ENCODE data around the gene KPNA3.

Gene KPNA3

DNA sequence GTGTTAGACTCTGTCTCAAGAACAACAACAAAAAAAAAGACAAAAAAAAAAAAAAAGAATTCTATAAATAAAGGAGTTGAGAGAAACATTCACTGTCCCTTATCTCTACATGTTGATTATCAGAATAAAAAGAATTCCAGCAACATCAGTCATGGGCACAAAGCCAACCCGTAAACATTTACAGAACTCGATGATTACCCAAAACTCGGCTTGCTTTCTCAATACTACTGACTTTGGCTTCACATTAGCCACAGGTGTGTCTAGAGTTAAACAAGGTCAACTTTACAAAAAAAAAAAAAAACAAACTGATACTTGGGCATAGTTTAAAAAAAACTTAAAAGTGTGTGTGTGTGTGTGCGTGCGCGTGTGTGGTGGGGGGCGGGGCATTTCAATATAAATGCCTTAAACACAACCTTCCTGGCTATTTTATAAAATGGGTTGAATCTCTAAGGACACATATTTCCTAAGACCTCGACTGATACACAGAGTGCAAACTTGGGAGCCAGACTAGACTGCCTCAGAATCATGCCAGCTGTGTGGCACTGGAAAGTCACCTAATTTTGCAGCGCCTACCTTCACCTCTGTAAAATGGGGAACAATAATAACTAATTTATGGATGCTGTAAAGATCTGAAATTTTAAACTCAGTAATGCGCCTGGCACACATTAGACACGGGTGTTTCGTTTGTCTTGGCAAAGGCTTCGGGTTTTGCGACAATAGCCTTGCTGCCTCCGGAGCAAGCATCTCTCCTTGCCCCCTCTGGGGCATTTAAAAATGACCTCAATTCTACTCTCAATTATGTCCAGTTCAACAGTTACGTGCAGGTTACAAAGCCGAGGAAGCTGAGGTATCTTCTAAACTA, 102.1 kb downstream of the KPNA3 start:
- FAIRE-seq, result peak; percentile 5
- no peak for DNase-seq (ENCODE audit: extremely low spot score, insufficient read length, low read depth)

- peak; percentile 52 for FAIRE-seq
Observed at GRCh38 chr13:49683489-49683888, 109.0 kb downstream of the KPNA3 start.

GRCh38 chr13:49681842-49682435, 110.5 kb downstream of the KPNA3 start:
- DNase-seq (ENCODE audit: extremely low spot score, insufficient read length, low read depth), result no peak
- FAIRE-seq, result no peak

More at GRCh38 chr13:49683489-49683888, 109.0 kb downstream of the KPNA3 start:
- no peak for DNase-seq (ENCODE audit: extremely low spot score, insufficient read length, low read depth)

GRCh38 chr13:49679246-49679645, 113.2 kb downstream of the KPNA3 start:
- DNase-seq (ENCODE audit: extremely low spot score, insufficient read length, low read depth) (no peak), FAIRE-seq (peak; percentile 50)

DNA sequence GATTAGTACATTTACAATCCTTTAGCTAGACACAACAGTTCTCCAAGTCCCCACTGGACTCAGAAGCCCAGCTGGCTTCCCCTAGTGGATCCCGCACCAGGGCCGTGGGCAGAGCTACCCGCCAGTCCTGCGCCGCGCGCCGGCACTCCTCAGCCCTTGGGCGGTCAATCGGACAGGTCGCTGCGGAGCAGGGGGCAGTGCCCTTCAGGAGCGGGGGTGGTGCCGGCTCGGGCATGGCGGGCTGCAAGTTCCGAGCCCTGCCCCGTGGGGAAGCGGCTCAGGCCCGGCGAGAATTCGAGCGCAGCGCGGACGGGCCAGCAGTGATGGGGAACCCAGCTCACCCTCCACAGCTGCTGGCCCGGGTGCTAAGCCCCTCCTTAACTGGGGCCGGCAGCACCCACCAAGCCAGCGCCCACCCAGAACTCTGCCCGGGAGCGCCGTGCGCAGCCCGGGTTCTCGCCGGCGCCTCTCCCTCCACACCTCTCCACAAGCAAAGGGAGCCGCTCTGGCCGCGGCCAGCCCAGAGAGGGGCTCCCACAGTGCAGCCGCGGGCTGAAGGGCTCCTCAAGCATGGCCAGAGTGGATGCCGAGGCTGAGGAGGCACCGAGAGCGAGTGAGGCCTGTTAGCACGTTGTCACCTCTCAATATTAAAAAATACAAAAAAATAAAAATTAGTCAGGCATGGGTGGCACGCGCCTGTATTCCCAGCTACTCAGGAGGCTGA, 114.1 kb downstream of the KPNA3 start:
- FAIRE-seq (no peak), DNase-seq (ENCODE audit: extremely low spot score, insufficient read length, low read depth) (no peak)

GRCh38 chr13:49676581-49677298, 115.7 kb downstream of the KPNA3 start:
- DNase-seq (ENCODE audit: extremely low spot score, insufficient read length, low read depth) (no peak), FAIRE-seq (no peak)

DNA sequence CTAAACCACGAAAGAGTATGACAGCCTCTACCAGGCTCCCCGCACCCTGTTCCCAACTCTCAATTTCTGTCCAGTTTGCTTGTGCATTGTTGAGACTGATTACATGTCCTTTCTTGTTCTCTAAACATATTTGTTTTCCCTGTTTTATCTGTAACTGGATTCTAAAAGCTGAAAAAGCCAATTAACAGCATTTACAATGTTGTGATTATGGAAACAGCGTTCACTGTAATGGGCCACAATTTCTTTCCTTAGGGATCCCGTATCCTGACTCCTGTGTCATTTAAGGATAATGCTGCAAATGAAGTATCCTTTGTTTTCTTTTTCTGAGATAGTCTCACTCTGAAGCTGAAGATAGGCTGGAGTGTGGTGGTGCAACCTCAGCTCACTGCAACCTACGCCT, 121.7 kb downstream of the KPNA3 start:
- FAIRE-seq, result no peak
- no peak for DNase-seq (ENCODE audit: extremely low spot score, insufficient read length, low read depth)

DNA sequence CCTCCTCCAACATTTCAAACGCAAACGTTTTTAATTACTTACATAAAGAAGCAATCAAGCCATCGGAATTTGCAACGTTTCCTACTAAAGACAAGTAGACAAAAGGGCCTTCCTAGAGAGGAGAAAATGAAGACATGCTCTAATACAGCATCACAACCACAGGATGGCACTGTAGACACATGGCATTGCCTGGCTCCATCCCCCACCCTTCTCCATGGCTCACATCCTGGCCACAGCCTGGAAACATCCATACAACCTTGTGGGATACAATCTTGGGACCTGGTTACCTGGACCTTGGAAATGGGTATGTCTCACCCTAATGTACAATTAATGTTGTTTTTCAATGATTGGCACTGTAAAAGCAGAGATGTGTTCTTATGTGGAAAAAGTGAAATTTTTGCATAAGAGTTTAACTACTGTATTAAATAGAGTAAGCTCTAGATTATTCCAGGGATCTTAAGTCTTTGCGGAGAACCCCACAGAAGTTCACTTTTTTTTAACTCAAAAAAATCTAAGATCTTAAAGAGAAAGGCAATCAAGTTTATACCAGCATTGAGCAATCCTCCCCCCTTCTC, 122.7 kb downstream of the KPNA3 start:
- peak; percentile 82 for FAIRE-seq
- peak; percentile 25 for DNase-seq (ENCODE audit: extremely low spot score, insufficient read length, low read depth)

GRCh38 chr13:49667773-49668172, 124.7 kb downstream of the KPNA3 start:
- no peak for DNase-seq (ENCODE audit: extremely low spot score, insufficient read length, low read depth)
- FAIRE-seq, result no peak

GRCh38 chr13:49664606-49665005, 127.9 kb downstream of the KPNA3 start:
- FAIRE-seq (no peak), DNase-seq (ENCODE audit: extremely low spot score, insufficient read length, low read depth) (no peak)

GRCh38 chr13:49657241-49657641, 135.2 kb downstream of the KPNA3 start:
- FAIRE-seq (no peak), DNase-seq (ENCODE audit: extremely low spot score, insufficient read length, low read depth) (no peak)

DNA sequence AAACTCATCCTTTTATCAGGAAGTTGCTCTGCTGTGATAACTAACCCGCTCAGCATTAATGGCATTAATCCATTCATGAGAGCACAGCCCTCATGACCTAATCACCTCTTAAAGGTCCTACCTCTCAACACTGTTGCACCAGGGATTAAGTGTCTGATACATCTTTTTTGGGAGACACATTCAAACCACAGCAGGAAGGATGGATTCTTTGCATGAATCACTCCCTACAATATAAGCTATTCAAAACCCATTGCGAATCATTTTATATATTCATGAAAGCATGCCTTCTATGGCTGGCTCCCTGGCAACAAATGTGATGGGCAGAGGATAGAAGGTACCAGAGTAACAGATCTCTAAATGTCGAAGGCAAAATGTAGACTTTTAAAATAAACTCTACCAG, 136.6 kb downstream of the KPNA3 start:
- no peak for FAIRE-seq
- DNase-seq (ENCODE audit: extremely low spot score, insufficient read length, low read depth), result no peak

GRCh38 chr13:49654011-49654410, 138.5 kb downstream of the KPNA3 start:
- DNase-seq (ENCODE audit: extremely low spot score, insufficient read length, low read depth), result no peak

GRCh38 chr13:49653478-49653877, 139.0 kb downstream of the KPNA3 start:
- FAIRE-seq, result no peak
- DNase-seq (ENCODE audit: extremely low spot score, insufficient read length, low read depth), result no peak

More at GRCh38 chr13:49654011-49654410, 138.5 kb downstream of the KPNA3 start:
- no peak for FAIRE-seq

- DNase-seq (ENCODE audit: extremely low spot score, insufficient read length, low read depth) (no peak), FAIRE-seq (peak; percentile 21)
Observed at GRCh38 chr13:49652355-49653305, 139.9 kb downstream of the KPNA3 start.

GRCh38 chr13:49651570-49652354, 140.7 kb downstream of the KPNA3 start:
- FAIRE-seq (no peak), DNase-seq (ENCODE audit: extremely low spot score, insufficient read length, low read depth) (no peak)

DNA sequence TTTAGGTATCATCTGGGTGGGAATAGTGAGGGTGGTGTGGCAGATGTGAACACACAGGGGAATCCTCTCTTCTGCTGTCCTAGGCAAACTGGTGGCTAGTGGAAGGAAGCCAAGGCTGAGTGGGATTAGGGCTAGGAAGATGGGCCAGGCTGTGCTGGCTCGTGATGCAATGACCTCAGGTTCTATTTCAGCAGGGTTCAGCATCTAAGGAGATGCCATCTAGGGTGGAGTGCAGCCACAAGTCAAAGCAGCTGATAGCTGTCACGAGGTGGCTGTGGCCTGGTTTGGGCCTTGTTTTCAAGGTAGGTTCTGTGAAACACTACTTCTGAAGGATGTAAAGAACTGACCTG, 142.5 kb downstream of the KPNA3 start:
- FAIRE-seq (no peak), DNase-seq (ENCODE audit: extremely low spot score, insufficient read length, low read depth) (no peak)
